NCI-H146 (cell line): ENCODE measurements around the gene AHI1.

Source experiments
- DNase-seq: peaks from one replicate; lab custom pipeline; 2025; lab: John Stamatoyannopoulos, UW

AHI1 gene

GRCh38 chr6:135328136-135328535 is 169.4 kb downstream of the AHI1 start:
- DNase-seq, result no peak

DNA sequence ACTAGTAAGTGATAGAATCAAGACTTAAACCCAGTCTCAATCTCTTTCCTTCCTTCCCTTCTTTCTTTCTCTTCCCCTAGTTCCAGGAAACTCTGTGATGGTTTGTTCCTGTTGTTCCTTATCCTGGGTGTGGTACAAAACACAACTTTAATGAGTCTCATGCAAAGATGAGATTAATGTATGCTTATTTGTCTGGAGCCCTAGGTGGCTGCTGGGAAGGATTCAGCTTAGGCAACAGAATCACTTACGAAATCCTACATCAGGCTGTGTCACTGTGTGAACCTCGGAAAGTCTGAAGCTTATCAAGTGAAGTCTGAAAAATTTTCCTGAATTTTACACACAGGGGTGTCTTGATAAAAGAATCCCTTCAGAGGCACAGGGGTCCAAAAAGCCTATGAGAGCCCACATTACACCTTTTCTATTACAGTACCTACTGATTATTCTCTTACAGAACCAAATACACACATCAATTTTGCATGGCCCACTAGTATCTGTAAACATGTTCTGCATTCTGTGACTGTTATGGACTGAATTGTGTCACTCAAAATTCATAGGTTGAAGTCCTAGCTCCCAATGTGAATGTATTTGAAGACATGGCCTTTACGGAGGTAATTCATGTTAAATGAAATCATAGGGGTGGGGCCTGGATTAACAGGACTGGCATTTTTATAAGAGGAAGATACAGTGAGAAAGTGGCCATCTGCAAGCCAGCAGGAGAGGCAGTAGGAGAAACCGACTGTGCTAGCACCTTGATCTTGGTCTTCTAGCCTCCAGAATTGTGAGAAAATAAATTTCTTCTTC is 171.7 kb downstream of the AHI1 start:
- no peak for DNase-seq

DNA sequence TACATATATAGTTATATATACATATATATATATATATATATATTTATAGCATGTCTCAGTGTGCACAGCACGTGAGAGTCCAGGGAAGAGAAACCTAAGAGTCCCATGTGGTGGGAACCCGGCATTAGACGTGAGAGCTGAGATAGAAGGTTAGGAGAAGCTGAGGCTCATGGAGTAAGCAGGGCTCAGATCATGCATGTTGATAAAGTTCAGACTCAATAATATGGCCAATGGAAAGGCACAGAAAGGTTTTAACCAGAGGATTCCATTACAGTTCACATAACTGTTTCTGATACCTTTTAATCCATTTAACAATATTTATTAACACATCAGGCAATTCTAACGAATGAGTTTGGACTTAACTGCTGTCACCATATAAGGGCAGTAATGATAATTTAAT is 173.0 kb downstream of the AHI1 start:
- DNase-seq, result no peak

- DNase-seq, result no peak
Observed at GRCh38 chr6:135323979-135324378, 173.6 kb downstream of the AHI1 start.

DNA sequence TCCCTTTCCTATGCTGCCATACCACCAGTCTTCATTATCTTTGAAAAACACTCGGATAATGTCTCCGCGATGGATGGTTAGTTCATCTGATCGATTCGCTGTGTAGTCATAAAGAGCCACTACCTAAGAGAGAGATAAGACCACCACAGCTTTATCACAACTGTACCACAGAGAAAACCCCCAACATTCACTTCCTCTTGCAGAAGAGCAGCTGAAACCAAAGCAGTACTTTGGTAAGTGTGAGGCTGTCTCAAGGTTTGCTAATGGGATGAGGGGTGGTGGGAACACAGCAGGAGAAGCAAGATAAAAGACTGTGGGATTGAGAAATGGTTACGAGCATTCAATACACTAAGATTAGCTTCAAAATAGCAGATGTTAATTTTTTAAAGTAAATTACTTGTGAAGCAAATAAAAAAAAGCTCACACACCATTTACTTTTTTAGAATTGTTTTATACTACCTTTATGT is 174.3 kb downstream of the AHI1 start:
- no peak for DNase-seq

- no peak for DNase-seq
Observed at GRCh38 chr6:135322427-135323201, 174.9 kb downstream of the AHI1 start.

DNA sequence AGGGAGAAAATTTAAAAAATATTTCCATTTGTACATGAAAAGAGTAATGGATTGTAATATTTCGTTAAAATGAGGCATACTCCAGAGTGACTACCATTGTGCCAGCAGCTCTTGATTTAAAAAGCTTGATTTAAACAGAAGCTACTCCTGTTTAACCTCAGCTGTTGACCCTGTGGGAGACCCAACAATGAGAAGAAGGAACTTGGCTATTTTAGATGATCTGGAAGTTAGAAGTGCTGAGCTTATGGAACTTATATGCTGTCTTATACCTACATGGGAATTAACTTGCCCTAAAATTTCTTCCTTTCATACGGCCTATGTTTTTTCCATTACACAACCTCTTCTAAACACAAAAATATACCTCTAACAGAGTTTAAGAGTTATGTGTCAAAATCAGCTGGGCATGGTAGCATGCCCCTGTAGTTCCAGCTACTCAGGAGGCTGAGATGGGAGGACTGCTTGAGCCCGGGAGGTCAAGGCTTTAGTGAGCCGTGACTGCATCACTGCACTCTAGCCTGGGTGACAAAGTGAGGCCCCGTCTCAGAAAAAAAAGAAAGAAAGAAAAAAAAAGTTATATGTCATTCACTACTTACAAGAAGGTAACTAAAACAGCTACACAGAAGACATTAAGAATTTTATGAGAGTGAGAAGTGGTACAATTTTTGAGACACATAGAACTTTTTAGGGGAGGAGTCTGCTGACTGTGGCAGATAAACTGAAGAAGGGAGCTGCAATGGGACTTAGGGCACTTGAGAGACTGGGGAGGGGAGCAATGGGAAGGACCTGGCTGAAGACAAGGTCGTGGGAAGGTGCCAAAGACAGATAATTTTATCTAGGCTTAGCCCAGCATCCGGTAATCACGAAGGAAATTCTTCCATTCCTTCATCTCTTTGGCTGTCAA is 176.6 kb downstream of the AHI1 start:
- no peak for DNase-seq

DNA sequence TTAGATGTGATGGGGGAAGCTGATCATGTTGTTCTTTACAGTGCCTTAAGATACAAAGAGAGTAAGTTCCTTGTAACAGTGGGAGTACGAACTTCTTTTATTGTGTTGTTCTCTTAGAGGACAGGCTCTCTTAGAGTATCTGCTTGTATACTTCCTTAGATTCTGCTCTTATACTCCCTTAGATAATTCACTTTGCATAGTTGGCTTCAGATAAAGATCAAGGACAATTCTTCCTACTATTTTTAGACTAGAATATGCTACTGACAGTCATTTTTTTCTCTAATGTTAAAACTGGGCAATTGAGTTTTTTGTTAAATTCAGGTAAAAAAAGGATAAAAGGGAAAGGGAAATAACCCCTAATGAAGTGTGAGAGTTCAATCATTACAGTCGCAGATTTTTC is 177.7 kb downstream of the AHI1 start:
- DNase-seq, result no peak

GRCh38 chr6:135318738-135319469 is 178.6 kb downstream of the AHI1 start:
- no peak for DNase-seq

GRCh38 chr6:135314543-135314942 is 183.0 kb downstream of the AHI1 start:
- peak; percentile 77 for DNase-seq

DNA sequence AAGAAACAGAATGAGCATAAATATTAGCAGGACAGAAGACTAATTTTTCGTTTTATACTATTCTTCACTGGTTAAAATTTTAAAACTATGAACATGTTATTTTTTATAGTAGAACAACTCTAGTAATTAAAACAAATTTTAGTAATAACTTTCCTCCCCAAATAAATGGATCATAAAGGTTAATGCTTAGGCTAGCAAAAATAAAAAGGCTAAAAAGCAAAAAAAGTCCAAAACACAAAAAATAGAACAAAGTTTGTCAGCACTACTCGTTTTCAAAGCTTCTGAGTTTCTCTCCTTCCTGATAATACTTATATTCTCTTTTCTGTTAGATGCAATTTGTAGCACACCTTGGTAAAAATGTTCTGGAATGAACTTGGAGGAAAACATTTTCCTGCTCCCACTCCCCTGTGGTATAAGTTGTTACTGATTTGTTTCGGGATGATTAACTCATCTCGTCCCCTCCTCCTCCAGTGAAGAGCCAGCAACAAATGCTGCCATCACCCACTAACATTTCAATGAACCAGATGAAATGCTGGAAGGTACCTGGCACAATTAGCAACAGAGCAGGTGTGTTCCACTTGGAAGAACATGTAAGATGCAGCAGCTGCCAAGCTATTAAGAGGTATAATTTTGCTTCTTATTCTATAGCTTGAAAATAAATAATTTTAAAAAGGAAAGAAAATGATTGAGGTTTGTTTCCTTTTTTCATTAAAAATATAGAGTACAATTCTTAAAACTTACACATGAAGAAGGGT is 185.9 kb downstream of the AHI1 start:
- DNase-seq, result peak; percentile 87

DNA sequence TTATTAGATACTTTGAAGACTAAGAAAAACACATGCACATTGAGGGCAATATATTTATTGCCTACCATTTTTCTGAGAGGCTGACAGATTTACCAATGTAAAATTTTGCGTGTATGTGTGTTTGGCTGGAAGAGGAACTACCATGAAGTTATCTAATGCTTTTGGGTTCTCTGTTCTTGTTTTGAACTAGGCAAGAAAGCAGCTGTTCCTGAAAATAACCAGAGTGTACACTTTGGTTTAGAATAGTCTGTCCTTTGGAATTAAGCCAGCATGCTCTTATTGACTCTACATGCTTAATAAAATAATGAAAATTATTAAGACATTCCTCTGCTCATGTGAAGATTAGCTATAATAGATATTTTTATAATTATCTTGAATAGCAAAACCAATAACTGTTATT is 187.2 kb downstream of the AHI1 start:
- no peak for DNase-seq

DNA sequence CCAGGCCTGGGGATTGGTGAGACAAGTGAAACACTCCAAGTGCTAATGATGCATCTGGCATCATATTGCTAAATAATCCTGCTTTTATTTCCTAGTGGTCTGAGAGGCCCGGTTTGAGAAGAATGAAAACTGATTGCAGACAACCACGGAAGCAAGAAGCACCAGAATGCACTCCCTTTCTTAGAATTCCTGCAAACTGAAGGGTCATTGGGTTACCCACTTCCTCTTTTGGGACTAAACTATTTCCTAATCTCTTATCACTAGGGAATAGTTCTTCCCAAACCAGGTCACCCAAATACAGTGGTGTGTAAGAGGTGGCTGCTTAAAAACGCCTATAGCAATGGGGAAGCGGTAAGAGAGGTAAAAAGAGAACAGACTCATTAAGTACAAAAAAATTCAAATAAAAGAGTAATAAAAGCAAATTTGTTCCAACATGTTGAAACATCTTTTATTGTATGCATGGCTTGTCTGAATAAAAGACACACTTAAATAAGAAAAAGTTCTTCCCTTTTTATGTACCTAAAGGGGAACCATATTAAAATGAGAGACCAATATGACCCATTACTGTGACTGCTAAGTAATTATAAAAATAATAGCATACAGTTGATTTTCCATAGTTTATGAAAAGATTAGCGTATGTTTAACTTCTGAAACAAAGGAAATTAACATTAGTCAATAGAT is 190.7 kb downstream of the AHI1 start:
- no peak for DNase-seq

- DNase-seq, result no peak
Observed at GRCh38 chr6:135306166-135306565, 191.4 kb downstream of the AHI1 start.

DNA sequence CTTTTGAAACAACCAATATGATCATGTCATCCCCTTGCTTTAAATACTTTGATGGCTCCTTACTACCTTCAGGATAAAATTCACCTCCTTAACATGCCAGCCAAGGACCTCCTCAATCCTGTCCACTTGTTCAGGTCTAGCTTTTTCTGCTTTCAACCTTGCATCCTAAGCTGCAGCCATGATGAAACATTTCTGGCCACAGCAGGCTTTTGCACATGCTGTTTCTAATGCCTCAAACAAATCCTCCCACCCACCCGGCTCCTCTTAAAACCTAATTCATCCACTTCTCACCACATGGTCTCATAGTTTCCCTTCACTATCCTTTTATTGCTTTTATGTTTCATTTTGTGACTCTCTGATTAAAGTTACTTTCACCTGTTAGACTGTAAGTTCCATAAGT is 191.9 kb downstream of the AHI1 start:
- DNase-seq, result no peak

GRCh38 chr6:135304883-135305282 is 192.7 kb downstream of the AHI1 start:
- no peak for DNase-seq

DNA sequence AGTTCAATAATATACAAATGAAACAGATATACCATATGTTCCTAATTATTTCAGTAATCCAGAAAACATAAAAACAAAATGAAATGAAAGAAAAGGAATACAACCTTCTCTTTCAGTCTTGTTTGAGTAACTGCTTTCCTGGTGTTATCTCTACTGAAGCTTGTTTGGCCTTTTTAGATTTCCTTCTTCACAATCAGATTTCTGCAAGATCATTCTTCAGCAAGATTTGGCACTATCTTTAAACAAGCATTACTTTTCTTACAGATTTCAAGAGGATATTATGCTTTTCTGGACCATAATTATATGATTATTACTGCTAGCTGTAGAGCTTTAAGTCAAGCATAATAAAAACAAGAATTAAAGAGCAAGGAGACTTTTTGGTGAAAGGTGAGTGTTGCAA is 196.2 kb downstream of the AHI1 start:
- no peak for DNase-seq

DNA sequence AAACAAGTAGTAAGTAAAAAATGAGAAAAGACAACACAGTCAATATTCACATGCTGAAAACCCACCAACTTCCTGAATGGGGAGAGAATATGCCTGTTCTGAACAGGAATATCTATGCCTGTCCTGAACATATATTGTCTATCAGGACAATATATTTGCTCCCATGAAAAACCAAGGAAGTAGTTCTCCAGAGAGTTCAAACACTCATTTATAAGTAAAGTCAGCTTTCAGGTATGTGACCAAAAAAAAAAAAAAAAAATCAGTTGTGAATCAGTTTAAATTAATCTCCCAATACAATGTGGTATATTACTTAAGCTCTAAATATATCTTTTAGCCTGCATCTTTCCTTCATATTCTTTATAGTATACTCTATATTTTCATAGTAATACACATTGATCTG is 197.0 kb downstream of the AHI1 start:
- no peak for DNase-seq

DNA sequence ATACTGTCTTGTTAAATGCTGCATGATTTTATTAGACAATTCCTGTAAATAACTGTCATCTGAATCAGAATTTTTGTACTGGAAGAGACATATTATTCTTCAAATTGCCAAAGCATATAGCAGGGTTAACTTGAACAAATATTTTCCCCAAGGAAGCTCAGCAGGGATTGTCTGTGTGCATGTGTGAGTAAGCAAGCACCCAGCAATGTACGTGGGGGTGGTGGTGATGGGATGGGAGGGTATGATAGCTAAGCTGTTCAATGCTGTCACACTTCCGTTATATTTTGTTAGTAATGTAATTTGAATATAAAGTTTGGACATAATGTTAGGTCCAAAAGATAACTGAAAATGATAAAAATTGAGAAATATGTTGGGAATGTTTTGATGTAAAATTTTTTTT is 198.3 kb downstream of the AHI1 start:
- DNase-seq, result peak; percentile 44

DNA sequence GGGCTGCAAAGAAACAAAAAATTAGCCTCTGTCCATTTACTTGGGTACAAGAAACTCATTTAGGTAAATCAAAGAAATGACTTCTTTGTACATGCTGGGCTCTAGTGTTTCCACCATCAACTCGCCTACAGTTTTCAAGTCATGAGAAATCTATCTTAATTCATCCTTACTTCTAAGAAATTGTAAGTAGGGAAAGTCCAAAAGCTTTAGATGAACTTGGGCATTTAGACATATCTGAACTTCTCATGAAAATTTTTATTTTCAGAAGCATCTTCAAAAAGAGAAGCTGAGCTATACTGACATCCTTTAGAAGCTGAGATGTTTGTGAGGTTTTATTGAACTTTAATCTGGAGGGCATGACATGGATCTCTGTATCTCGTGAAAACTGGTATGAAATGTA is 199.1 kb downstream of the AHI1 start:
- DNase-seq, result no peak
